ENCODE results near the gene IDH2. TPM values are rescaled to one million over a fixed set of nuclear protein-coding genes. Genes with fewer than 3 reads are reported as not detected.

IDH2 gene
- total RNA-seq, 4 donors from 2014 or later: 68.6 to 126 (median 76.7) TPM

GRCh38 chr15:90106522-90107117 is 4.4 kb upstream of the IDH2 start:
- WGBS: 50% methylated on average over 7 of the region's 7 CpGs
- peak overlapping the region; percentile 50 for H3K27ac ChIP-seq
- H3K4me3 ChIP-seq: no peak overlapping the region
- no peaks in the 10 kb centered on the region for H3K27me3 ChIP-seq
- no peak for DNase-seq (ENCODE audit: low spot score in 2 of 2)
- H3K9me3 ChIP-seq: no peaks in the 10 kb centered on the region
- no peaks in the 10 kb centered on the region for H3K36me3 ChIP-seq
- H3K4me1 ChIP-seq: peaks cover 46% of the 10 kb centered on the region
- no peak for TF ChIP-seq EP300 (IDR thresholded peaks at IDR 0.05)
- TF ChIP-seq, protein P1, sequence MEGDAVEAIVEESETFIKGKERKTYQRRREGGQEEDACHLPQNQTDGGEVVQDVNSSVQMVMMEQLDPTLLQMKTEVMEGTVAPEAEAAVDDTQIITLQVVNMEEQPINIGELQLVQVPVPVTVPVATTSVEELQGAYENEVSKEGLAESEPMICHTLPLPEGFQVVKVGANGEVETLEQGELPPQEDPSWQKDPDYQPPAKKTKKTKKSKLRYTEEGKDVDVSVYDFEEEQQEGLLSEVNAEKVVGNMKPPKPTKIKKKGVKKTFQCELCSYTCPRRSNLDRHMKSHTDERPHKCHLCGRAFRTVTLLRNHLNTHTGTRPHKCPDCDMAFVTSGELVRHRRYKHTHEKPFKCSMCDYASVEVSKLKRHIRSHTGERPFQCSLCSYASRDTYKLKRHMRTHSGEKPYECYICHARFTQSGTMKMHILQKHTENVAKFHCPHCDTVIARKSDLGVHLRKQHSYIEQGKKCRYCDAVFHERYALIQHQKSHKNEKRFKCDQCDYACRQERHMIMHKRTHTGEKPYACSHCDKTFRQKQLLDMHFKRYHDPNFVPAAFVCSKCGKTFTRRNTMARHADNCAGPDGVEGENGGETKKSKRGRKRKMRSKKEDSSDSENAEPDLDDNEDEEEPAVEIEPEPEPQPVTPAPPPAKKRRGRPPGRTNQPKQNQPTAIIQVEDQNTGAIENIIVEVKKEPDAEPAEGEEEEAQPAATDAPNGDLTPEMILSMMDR (IDR thresholded peaks at IDR 0.05): no peak
- no peak for TF ChIP-seq POLR2A (IDR thresholded peaks at IDR 0.05)
- TF ChIP-seq POLR2AphosphoS5 (IDR thresholded peaks at IDR 0.05): no peak

DNA sequence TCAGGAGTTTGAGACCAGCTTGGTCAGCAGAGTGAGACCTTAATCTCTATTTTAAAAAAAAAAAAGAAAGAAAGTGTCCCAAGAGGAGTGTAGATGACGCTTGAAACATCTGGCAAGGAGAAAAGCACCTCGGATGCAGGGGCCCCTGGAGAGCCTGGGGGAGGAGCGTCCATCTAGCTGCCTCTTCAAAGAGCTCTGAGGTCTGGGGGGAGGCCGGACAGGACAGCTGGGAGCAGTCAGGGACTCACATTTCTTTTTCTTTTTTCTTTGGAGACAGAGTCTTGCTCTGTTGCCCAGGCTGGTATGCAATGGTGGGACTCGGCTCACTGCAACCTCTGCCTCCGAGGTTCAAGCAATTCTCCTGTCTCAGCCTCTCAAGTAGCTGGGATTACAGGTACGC is 3.3 kb upstream of the IDH2 start:
- Histone ChIP-seq H3K27me3 (no peaks in the 10 kb centered on the region), H3K4me1 (peaks cover 57% of the 10 kb centered on the region), H3K4me3 (no peak overlapping the region), H3K27ac (peak overlapping the region; percentile 93), H3K9me3 (no peaks in the 10 kb centered on the region), H3K36me3 (no peaks in the 10 kb centered on the region)
- DNase-seq (ENCODE audit: low spot score in 2 of 2): no peak
- TF ChIP-seq POLR2A (IDR thresholded peaks at IDR 0.05) (no peak), EP300 (IDR thresholded peaks at IDR 0.05) (no peak), POLR2AphosphoS5 (IDR thresholded peaks at IDR 0.05) (no peak)
- TF ChIP-seq, protein P1 (IDR thresholded peaks at IDR 0.05): no peak
- WGBS: 78% methylated on average over 7 of the region's 7 CpGs

DNA sequence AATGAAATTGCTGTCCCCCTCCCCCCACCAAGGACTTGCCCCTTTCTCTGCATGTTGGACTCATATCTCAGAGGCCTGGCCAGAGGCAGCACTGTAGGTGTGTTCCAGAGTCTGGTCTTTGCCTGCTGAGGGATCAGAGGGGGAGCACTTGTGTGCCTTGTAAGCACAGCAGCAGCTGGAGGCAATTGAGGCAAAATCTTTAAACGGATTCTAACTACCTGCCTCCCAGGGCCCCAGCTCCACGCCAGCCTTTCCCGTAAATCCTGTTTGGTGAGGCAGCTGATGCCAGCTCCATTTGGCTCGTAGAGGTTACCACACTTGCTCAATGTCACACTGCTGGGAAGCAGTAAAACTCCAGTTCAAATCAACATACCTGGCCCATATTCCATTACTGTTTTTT is 2.3 kb upstream of the IDH2 start:
- WGBS: 70% methylated on average over 4 of the region's 4 CpGs
- Histone ChIP-seq H3K36me3 (no peaks in the 10 kb centered on the region), H3K4me3 (no peak overlapping the region), H3K27me3 (no peaks in the 10 kb centered on the region), H3K9me3 (no peaks in the 10 kb centered on the region), H3K4me1 (peaks cover 63% of the 10 kb centered on the region), H3K27ac (peak overlapping the region; percentile 93)
- TF ChIP-seq, protein P1 (IDR thresholded peaks at IDR 0.05): no peak
- TF ChIP-seq POLR2A (IDR thresholded peaks at IDR 0.05): no peak
- peak in 2 of 3 donors; percentile 61 to 82 for TF ChIP-seq POLR2AphosphoS5 (IDR thresholded peaks at IDR 0.05)
- DNase-seq (ENCODE audit: low spot score in 2 of 2): no peak

- TF ChIP-seq, protein P1 (IDR thresholded peaks at IDR 0.05): no peak
- TF ChIP-seq POLR2A (IDR thresholded peaks at IDR 0.05): no peak
- no peak for TF ChIP-seq POLR2AphosphoS5 (IDR thresholded peaks at IDR 0.05)
- 89% methylated on average over 5 of the region's 5 CpGs for WGBS
- Histone ChIP-seq H3K27ac (peak overlapping the region; percentile 93), H3K9me3 (no peaks in the 10 kb centered on the region), H3K4me1 (peaks cover 70% of the 10 kb centered on the region), H3K36me3 (no peaks in the 10 kb centered on the region), H3K4me3 (no peak overlapping the region), H3K27me3 (no peaks in the 10 kb centered on the region)
- no peak for DNase-seq (ENCODE audit: low spot score in 2 of 2)
These were observed 1.5 kb upstream of the IDH2 start for GRCh38 chr15:90103701-90104329.

DNA sequence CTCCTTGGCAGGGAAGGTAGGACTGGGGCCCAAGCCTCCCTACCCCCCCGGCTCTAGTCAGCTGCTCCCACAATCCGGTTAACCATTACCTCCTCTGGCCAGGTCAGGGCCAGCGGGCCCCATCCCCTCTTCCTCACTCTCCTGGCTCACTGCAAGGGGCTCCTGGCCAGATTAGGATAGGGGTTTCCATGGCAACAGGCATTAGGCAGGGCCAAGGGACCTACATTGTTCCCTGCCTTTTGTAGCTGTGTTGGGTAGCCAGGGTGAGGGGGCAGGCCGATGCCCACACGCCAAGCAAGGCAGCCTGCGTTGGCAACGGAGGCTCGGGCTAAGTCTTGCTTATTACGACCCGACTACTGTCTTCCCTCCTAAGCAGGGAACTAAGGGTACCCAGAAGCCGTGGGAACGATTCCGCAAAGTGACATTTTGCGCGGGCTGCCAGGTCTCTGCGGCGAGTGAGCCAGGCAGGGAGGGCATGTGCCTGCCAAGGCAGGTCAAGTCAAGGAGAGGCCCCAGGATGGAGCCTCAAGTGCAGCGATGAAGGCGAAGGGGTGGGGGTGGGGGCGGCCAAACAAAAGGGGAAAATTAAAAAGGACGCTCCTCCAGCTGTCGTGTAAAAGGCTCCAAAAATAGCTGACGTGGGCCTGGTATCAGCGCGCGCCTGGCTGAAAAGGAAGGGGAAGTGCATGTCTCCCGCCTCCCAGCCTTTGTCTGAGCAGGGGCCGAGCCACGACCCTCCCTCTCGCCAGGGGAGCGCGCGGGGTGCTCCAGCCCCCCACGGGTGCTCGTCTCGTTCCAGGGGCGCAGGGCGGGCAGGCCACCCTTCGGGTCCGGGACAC is 919 bp downstream of the IDH2 start:
- Histone ChIP-seq H3K36me3 (no peaks in the 10 kb centered on the region), H3K27me3 (no peaks in the 10 kb centered on the region), H3K27ac (peak overlapping the region; percentile 93), H3K9me3 (no peaks in the 10 kb centered on the region), H3K4me1 (peaks cover 77% of the 10 kb centered on the region), H3K4me3 (peak overlapping the region; percentile 83)
- WGBS: 14% methylated on average over 14 of the region's 40 CpGs
- DNase-seq (ENCODE audit: low spot score in 2 of 2): no peak
- TF ChIP-seq, protein P1 (IDR thresholded peaks at IDR 0.05): no peak
- TF ChIP-seq EP300 (IDR thresholded peaks at IDR 0.05) (no peak), POLR2AphosphoS5 (IDR thresholded peaks at IDR 0.05) (no peak), POLR2A (IDR thresholded peaks at IDR 0.05) (no peak)
